Trophoblast cell (in vitro differentiated cells and primary cell): Measurements from ENCODE around the gene PHLDB3.
A peak's percentile ranks its signal among the peaks of the same experiment; 100 is the strongest.

Experiments used
- DNase-seq, 2 donors: peaks; one replicate each; pipeline ENCODE4 v3.0.0-alpha.2; 2016
- H2AFZ ChIP-seq: 2 replicates; pipeline ENCODE4 v1.6.1; 2013; ENCODE audit warnings: low read length, moderate library complexity, mild to moderate bottlenecking; ENCODE audit not compliant: insufficient read depth, poor library complexity
- H2AK5ac ChIP-seq: 2 replicates; pipeline ENCODE4 v1.6.1; 2013; ENCODE audit warnings: mild to moderate bottlenecking, low read length
- H2BK120ac ChIP-seq: 2 replicates; pipeline ENCODE4 v1.6.1; 2013; ENCODE audit warnings: low read length, mild to moderate bottlenecking, moderate library complexity; ENCODE audit not compliant: insufficient read depth, poor library complexity
- H2BK12ac ChIP-seq: 2 replicates; pipeline ENCODE4 v1.6.1; 2013; ENCODE audit warnings: mild to moderate bottlenecking, low read length, moderate library complexity
- H2BK5ac ChIP-seq: 2 replicates; pipeline ENCODE4 v1.6.1; 2013; ENCODE audit warnings: low read length, low read depth, moderate library complexity, mild to moderate bottlenecking; ENCODE audit not compliant: poor library complexity
- H3K14ac ChIP-seq: 2 replicates; pipeline ENCODE4 v1.6.1; 2013; ENCODE audit warnings: mild to moderate bottlenecking, low read length
- H3K18ac ChIP-seq: 2 replicates; pipeline ENCODE4 v1.6.1; 2013; ENCODE audit warnings: mild to moderate bottlenecking, low read length
- H3K23ac ChIP-seq: 2 replicates; pipeline ENCODE4 v1.6.1; 2013; ENCODE audit warnings: low read length
- H3K27ac ChIP-seq: 2 replicates; pipeline ENCODE4 v1.5.1; 2013; ENCODE audit warnings: low read depth, mild to moderate bottlenecking, inconsistent platforms, low read length, moderate library complexity
- H3K27me3 ChIP-seq: 2 replicates; pipeline ENCODE4 v1.6.1; 2013; ENCODE audit warnings: inconsistent platforms, mild to moderate bottlenecking, low read length, moderate library complexity; ENCODE audit not compliant: insufficient read depth
- H3K36me3 ChIP-seq, 2 experiments: 1 replicate in 1 of 2; 2 replicates in 1 of 2; pipeline ENCODE4 v1.6.1; 2013; ENCODE audit warnings: low read length in 2 of 2, mild to moderate bottlenecking in 2 of 2, moderate library complexity in 1 of 2; ENCODE audit not compliant: insufficient read depth in 2 of 2, control insufficient read depth in 1 of 2
- H3K4ac ChIP-seq: 2 replicates; pipeline ENCODE4 v1.6.1; 2013; ENCODE audit warnings: low read depth, mild to moderate bottlenecking, low read length, moderate library complexity
- H3K4me1 ChIP-seq, 2 experiments: 1 replicate in 1 of 2; 2 replicates in 1 of 2; pipeline ENCODE4 v1.6.1; 2013; ENCODE audit warnings: low read length in 2 of 2, mild to moderate bottlenecking in 2 of 2, moderate library complexity in 1 of 2; ENCODE audit not compliant: insufficient read depth in 2 of 2, control insufficient read depth in 1 of 2
- H3K4me2 ChIP-seq: 2 replicates; pipeline ENCODE4 v1.6.1; 2013; ENCODE audit warnings: inconsistent platforms, mild to moderate bottlenecking, low read length, moderate library complexity
- H3K4me3 ChIP-seq: 2 replicates; pipeline ENCODE4 v1.5.1; 2013; ENCODE audit warnings: mild to moderate bottlenecking, low read depth, low read length, inconsistent platforms
- H3K79me1 ChIP-seq: one replicate; pipeline ENCODE4 v1.6.1; 2013; ENCODE audit warnings: low read length
- H3K79me2 ChIP-seq: 2 replicates; pipeline ENCODE4 v1.6.1; 2013; ENCODE audit warnings: low read length, mild to moderate bottlenecking; ENCODE audit not compliant: control insufficient read depth, insufficient read depth, poor library complexity
- H3K9ac ChIP-seq: 2 replicates; pipeline ENCODE4 v1.6.1; 2013; ENCODE audit warnings: mild to moderate bottlenecking, low read length
- H3K9me3 ChIP-seq: 2 replicates; pipeline ENCODE4 v1.6.1; 2013; ENCODE audit warnings: low read depth, mild to moderate bottlenecking, control low read depth, inconsistent platforms, low read length; ENCODE audit not compliant: insufficient read depth
- H4K12ac ChIP-seq: 2 replicates; pipeline ENCODE4 v1.6.1; 2013; ENCODE audit warnings: low read depth, mild to moderate bottlenecking, low read length, moderate library complexity
- H4K8ac ChIP-seq: 2 replicates; pipeline ENCODE4 v1.6.1; 2013; ENCODE audit warnings: low read depth, mild to moderate bottlenecking, low read length, moderate library complexity
- H4K91ac ChIP-seq: one replicate; pipeline ENCODE4 v1.6.1; 2013; ENCODE audit warnings: low read depth, mild to moderate bottlenecking, low read length, moderate library complexity
- WGBS: extraction: QIAGEN DNeasy Blood & Tissue Kit; methylation state at CpG from one replicate; pipeline ENCODE4 v1.1.7; 2013; ENCODE audit warnings: missing lambda C conversion rate; ENCODE audit not compliant: insufficient read length, insufficient coverage; ENCODE audit errors: extremely low coverage; 5-methylcytosine and 5-hydroxymethylcytosine counted together

PHLDB3 gene

GRCh38 chr19:43462785-43463380, 41.7 kb downstream of the PHLDB3 start:
- Histone ChIP-seq H3K9me3 (peaks cover 2% of the 10 kb centered on the region), H3K18ac (no peak overlapping the region), H3K27me3 (no peaks in the 10 kb centered on the region), H2AK5ac (no peak overlapping the region), H3K14ac (no peak overlapping the region), H2BK12ac (no peak overlapping the region), H3K4ac (no peak overlapping the region), H3K4me2 (peak overlapping the region; percentile 60), H3K79me1 (peaks cover 9% of the 10 kb centered on the region), H2AFZ (peak overlapping the region; percentile 30), H2BK5ac (no peak overlapping the region), H2BK120ac (no peak overlapping the region), H3K79me2 (peaks cover 2% of the 10 kb centered on the region), H3K4me1 (peaks cover 7 to 23% of the 10 kb centered on the region in 2 experiments), H3K9ac (no peak overlapping the region), H3K23ac (no peak overlapping the region), H3K27ac (no peak overlapping the region), H4K91ac (no peak overlapping the region), H3K4me3 (peak overlapping the region; percentile 59), H4K12ac (peak overlapping the region; percentile 21), H3K36me3 (no peaks in the 10 kb centered on the region), H4K8ac (peak overlapping the region; percentile 38)
- WGBS, result no CpG with 5 or more reads among the region's 33 CpGs
- DNase-seq, result no peak

GRCh38 chr19:43462383-43462782, 42.2 kb downstream of the PHLDB3 start:
- Histone ChIP-seq H3K14ac (no peak overlapping the region), H3K23ac (no peak overlapping the region), H2BK5ac (no peak overlapping the region), H3K36me3 (no peaks in the 10 kb centered on the region), H3K9me3 (peaks cover 2% of the 10 kb centered on the region), H4K8ac (no peak overlapping the region), H3K27me3 (no peaks in the 10 kb centered on the region), H3K4me1 (peaks cover 7 to 23% of the 10 kb centered on the region in 2 experiments), H3K27ac (no peak overlapping the region), H3K4me3 (no peak overlapping the region), H3K79me2 (peaks cover 2% of the 10 kb centered on the region), H2AK5ac (no peak overlapping the region), H3K18ac (no peak overlapping the region), H4K12ac (no peak overlapping the region), H2AFZ (no peak overlapping the region), H3K4ac (no peak overlapping the region), H2BK120ac (no peak overlapping the region), H3K79me1 (peaks cover 9% of the 10 kb centered on the region), H3K9ac (no peak overlapping the region), H3K4me2 (no peak overlapping the region), H4K91ac (no peak overlapping the region), H2BK12ac (no peak overlapping the region)
- DNase-seq, result no peak
- WGBS, result no CpG with 5 or more reads among the region's 7 CpGs

- H3K4me2 ChIP-seq, result no peak overlapping the region
Observed at GRCh38 chr19:43461303-43461702, 43.2 kb downstream of the PHLDB3 start.

GRCh38 chr19:43460362-43461016, 44.1 kb downstream of the PHLDB3 start:
- Histone ChIP-seq H2BK120ac (no peak overlapping the region), H4K12ac (no peak overlapping the region), H3K14ac (no peak overlapping the region), H3K4me2 (no peak overlapping the region), H4K8ac (no peak overlapping the region), H3K79me1 (peaks cover 9% of the 10 kb centered on the region), H2AK5ac (no peak overlapping the region), H2BK12ac (no peak overlapping the region), H3K23ac (no peak overlapping the region), H3K4ac (no peak overlapping the region), H2BK5ac (no peak overlapping the region), H2AFZ (no peak overlapping the region), H3K18ac (no peak overlapping the region), H3K4me1 (peaks cover 4 to 20% of the 10 kb centered on the region in 2 experiments), H3K4me3 (no peak overlapping the region), H3K27ac (no peak overlapping the region), H3K27me3 (no peaks in the 10 kb centered on the region), H4K91ac (no peak overlapping the region), H3K9me3 (peaks cover 2% of the 10 kb centered on the region), H3K36me3 (no peaks in the 10 kb centered on the region), H3K79me2 (peaks cover 2% of the 10 kb centered on the region), H3K9ac (no peak overlapping the region)
- no CpG with 5 or more reads among the region's 16 CpGs for WGBS
- no peak for DNase-seq

More at GRCh38 chr19:43461303-43461702, 43.2 kb downstream of the PHLDB3 start:
- H2BK120ac ChIP-seq, result no peak overlapping the region
- H3K4me3 ChIP-seq, result no peak overlapping the region
- H3K27me3 ChIP-seq, result no peaks in the 10 kb centered on the region
- no CpG with 5 or more reads among the region's 12 CpGs for WGBS
- no peak overlapping the region for H4K8ac ChIP-seq
- H2BK5ac ChIP-seq, result no peak overlapping the region
- no peak overlapping the region for H3K4ac ChIP-seq
- H2AFZ ChIP-seq, result no peak overlapping the region
- H4K12ac ChIP-seq, result no peak overlapping the region
- no peak overlapping the region for H2BK12ac ChIP-seq
- H3K18ac ChIP-seq, result no peak overlapping the region
- no peak overlapping the region for H4K91ac ChIP-seq
- no peak overlapping the region for H2AK5ac ChIP-seq
- no peak overlapping the region for H3K23ac ChIP-seq
- peaks cover 7 to 23% of the 10 kb centered on the region in 2 experiments for H3K4me1 ChIP-seq
- H3K14ac ChIP-seq, result no peak overlapping the region
- no peak overlapping the region for H3K27ac ChIP-seq
- H3K36me3 ChIP-seq, result no peaks in the 10 kb centered on the region
- H3K79me2 ChIP-seq, result peaks cover 2% of the 10 kb centered on the region
- no peak overlapping the region for H3K9ac ChIP-seq
- peaks cover 2% of the 10 kb centered on the region for H3K9me3 ChIP-seq
- no peak for DNase-seq
- H3K79me1 ChIP-seq, result peaks cover 9% of the 10 kb centered on the region
